ENCODE results near the gene HAGHL.

- TF ChIP-seq CTCF (conservative IDR thresholded peaks at IDR 0.05; ENCODE audit: low read depth, low read length) (no peak), EZH2 (IDR thresholded peaks at IDR 0.05; ENCODE audit: borderline replicate concordance, low read depth, low read length, poor library complexity, severe bottlenecking) (no peak)
Measured at GRCh38 chr16:693766-694165, 33.1 kb upstream of the HAGHL start.

Data from A673 (cell line).